Muscle of leg (tissue), 11 donors: ENCODE results near the gene RIMKLB. TPM values are rescaled to one million over a fixed set of nuclear protein-coding genes. Genes with fewer than 3 reads are reported as not detected.
A peak's percentile ranks its signal among the peaks of the same experiment; 100 is the strongest.

Source experiments
- DNase-seq: peaks from one replicate; pipeline ENCODE4 v3.0.0; 2013
- H3K27ac ChIP-seq: one replicate; pipeline ENCODE4 v1.5.1; 2013; ENCODE audit warnings: mild to moderate bottlenecking, low read length, control low read depth
- H3K27me3 ChIP-seq: one replicate; pipeline ENCODE4 v1.6.1; 2013; ENCODE audit warnings: low read length; ENCODE audit not compliant: control insufficient read depth, insufficient read depth
- H3K36me3 ChIP-seq: one replicate; pipeline ENCODE4 v1.6.1; 2013; ENCODE audit warnings: low read length; ENCODE audit not compliant: control insufficient read depth, insufficient read depth
- H3K4me1 ChIP-seq: one replicate; pipeline ENCODE4 v1.6.1; 2013; ENCODE audit warnings: low read length; ENCODE audit not compliant: control insufficient read depth, insufficient read depth
- H3K4me3 ChIP-seq: one replicate; pipeline ENCODE4 v1.5.1; 2013; ENCODE audit warnings: low read length, control low read depth
- H3K9me3 ChIP-seq: replicated peaks from 2 replicates; pipeline ENCODE4 v1.6.1; 2013; ENCODE audit warnings: low read depth, low read length; ENCODE audit not compliant: control insufficient read depth
- WGBS: methylation state at CpG from one replicate; pipeline ENCODE4 v1.1.5; 2013; ENCODE audit warnings: missing lambda C conversion rate; ENCODE audit not compliant: insufficient coverage; 5-methylcytosine and 5-hydroxymethylcytosine counted together
- polyA plus RNA-seq, 8 donors: library from polyadenylated mRNA; unstranded; fragments of 120-200 nt; gene quantifications; one replicate each; pipeline versions ENCODE4 v1.2.1 to v1.2.3, GENCODE V29; 2013; ENCODE audit warnings: inconsistent platforms in 1 of 8, low replicate concordance in 1 of 8; ENCODE audit not compliant: insufficient read length in 8 of 8, insufficient read depth in 1 of 8
- total RNA-seq: library from RNA; stranded (reverse); fragments of 120-200 nt; gene quantifications from one replicate; pipeline ENCODE4 v1.2.4, GENCODE V29; 2013

RIMKLB gene
- total and polyA plus RNA-seq, 9 donors: 64.1 to 104 (median 74.8) TPM

DNA sequence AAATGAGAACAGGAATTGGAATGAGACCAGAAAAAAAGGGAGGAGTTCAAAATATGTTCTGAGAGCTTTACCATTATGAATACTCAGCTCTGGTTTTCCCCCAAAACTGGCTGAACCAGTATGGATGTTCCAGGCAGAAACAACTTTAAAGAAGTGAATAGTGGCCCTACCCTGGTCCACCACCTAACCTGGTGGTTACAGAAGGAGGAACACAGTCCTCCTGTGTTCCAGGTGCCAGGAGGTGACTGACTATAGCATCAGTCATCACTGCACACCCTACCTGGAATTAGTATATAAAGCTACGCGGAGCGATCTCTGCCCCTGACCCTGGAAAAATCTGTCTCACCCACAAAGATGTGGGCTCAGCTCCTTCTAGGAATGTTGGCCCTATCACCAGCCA is 124.5 kb downstream of the RIMKLB start, which contains the start of gene A2ML1:
Gene A2ML1 (plus strand): TSS at position 324 of the 400 bp plus-strand sequence. CDS start 31 bp downstream, at position 355.
- Histone ChIP-seq H3K27me3 (no peaks in the 10 kb centered on the region), H3K4me1 (no peaks in the 10 kb centered on the region), H3K4me3 (no peak within 1 kb of the TSS), H3K9me3 (peaks cover 2% of the 10 kb centered on the region), H3K36me3 (no peaks in the 10 kb centered on the region), H3K27ac (no peak within 1 kb of the TSS)
- no CpG with 5 or more reads among the region's 3 CpGs for WGBS
- no peak for DNase-seq

DNA sequence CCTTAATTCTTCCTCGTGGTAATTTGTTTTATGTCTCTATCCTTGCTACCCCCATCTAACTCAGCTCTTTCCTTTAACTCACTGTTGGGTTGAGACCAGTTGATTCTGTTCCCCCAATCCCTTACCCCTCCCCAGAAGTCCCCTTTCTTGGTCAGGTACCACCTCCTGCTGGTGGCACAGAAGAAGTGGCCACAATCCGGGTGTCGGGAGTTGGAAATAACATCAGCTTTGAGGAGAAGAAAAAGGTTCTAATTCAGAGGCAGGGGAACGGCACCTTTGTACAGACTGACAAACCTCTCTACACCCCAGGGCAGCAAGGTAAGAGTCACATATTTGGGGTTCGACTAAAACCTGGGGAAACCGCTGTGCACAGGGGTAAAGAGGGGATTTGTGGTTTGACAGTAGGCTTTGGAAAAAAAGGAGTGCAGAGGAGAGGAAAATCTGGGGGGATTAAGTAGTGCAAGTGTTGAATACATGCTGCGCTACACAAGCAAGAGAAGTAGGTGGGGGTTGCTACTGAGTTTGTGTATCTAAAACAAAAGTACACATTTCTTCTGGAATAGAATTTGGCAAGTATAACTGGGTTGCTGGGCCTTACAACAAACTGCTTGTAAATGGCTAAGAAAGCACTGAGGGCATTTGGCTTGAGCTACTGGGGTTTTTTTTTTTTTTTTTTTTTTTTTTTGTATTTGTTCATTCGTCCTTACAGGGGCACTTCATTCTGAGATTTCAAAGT is 125.9 kb downstream of the RIMKLB start:
- Histone ChIP-seq H3K27me3 (no peaks in the 10 kb centered on the region), H3K4me3 (no peak overlapping the region), H3K4me1 (no peaks in the 10 kb centered on the region), H3K36me3 (no peaks in the 10 kb centered on the region), H3K27ac (no peak overlapping the region), H3K9me3 (peaks cover 2% of the 10 kb centered on the region)
- WGBS: 49% methylated on average over 3 of the region's 8 CpGs
- DNase-seq: peak; percentile 27

DNA sequence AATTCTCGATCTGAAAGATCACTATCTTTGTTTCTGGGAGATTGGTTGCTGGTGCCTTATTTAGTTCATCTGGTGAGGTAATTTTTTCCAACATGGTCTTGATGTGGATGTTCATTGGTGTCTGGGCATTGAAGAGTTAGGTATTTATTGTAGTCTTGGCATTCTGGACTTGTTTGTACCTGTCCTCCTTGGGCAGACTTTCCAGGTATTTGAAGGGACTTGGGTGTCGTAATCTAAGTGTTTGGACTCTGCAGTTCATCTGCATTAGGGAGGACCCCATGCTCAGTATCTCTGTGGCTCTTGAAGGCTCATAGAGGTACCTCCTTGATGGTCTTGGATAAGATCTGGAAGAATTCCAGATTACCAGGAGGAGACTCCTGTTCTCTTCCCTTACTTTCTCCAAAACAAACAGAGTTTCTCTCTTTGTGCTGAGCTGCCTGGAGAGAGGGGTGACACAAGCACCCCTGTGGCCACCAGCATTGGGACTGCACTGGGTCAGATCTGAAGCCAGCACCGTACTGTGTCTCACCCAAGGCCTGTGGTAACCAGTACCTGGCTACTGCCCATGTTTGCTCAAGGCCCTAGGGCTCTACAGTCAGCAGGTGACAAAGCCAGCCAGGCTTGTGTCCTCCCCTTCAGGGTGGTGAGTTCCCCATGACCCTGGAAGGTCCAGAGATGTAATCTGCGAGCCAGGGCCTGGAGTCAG is 129.9 kb downstream of the RIMKLB start:
- H3K4me1 ChIP-seq: no peaks in the 10 kb centered on the region
- 81% methylated on average over 2 of the region's 4 CpGs for WGBS

DNA sequence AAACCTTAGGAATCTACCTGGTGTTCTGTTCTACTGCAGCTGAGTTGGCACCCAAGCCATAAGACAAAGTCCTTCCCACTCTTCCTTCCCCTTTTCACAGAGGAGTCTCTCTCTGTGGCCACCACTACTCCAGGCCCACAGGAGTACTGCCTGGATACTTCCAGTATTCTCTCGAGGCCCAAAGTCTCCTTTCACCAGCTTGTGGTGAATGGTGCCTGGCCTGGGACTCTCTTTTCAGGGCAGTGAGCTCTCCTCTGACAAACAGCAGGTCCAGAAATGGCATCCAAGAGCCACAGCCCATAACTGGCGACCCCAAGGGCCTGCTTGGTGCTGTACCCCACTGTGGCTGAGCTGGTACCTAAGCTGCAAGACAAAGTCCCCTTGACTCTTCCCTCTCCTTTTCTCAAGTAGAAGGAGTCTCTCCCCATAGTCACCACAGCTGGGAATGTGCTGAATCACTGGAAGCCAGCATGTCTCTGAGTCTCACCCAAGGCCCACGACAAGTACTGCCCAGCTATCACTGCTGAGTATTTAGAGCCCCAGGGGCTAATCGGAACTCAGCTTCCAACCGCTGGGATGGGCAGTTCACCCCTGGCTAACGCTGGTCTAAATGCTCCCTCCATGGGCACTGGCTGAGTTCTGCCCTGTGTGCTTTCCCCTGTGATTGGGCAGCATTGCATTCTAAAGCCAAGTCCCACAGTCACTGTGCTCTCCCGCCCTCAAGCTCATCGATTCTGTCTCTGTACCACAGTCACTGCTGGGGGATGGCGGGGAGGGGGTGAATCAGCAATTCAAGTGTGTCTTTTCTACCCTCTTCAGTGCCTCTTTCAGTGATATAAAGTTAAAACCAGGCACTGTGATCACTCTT is 130.7 kb downstream of the RIMKLB start:
- H3K4me3 ChIP-seq: no peak overlapping the region
- DNase-seq: no peak
- H3K9me3 ChIP-seq: peaks cover 2% of the 10 kb centered on the region
- H3K27ac ChIP-seq: no peak overlapping the region
- no peaks in the 10 kb centered on the region for H3K36me3 ChIP-seq
- no peaks in the 10 kb centered on the region for H3K27me3 ChIP-seq
- 75% methylated on average over 5 of the region's 9 CpGs for WGBS
- H3K4me1 ChIP-seq: no peaks in the 10 kb centered on the region

More for the DNA sequence above, 129.9 kb downstream of the RIMKLB start:
- H3K36me3 ChIP-seq: no peaks in the 10 kb centered on the region
- no peak for DNase-seq
- no peak overlapping the region for H3K4me3 ChIP-seq
- no peaks in the 10 kb centered on the region for H3K27me3 ChIP-seq
- H3K9me3 ChIP-seq: peaks cover 2% of the 10 kb centered on the region
- H3K27ac ChIP-seq: no peak overlapping the region

DNA sequence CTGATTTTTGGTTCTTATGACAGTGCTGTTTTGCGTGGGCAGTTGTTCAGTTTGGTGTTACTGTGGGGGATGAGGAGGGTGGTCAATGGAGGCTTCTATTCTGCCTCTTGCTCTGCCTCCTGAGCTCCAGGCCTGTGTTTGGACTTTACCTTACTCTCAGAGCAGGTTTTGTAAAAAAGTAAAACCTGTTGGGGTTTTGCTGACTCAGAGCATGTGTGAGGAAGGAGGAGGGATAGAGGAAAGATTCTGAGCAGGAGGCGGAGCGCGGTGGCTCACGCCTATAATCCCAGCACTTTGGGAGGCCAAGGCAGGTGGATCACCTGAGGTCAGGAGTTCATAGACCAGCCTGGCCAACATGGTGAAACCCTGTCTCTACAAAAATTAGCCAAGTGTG is 131.3 kb downstream of the RIMKLB start:
- Histone ChIP-seq H3K4me3 (no peak overlapping the region), H3K36me3 (no peaks in the 10 kb centered on the region), H3K27ac (no peak overlapping the region), H3K27me3 (no peaks in the 10 kb centered on the region), H3K9me3 (peaks cover 2% of the 10 kb centered on the region), H3K4me1 (no peaks in the 10 kb centered on the region)
- no peak for DNase-seq
- WGBS: 73% methylated on average over 5 of the region's 5 CpGs

DNA sequence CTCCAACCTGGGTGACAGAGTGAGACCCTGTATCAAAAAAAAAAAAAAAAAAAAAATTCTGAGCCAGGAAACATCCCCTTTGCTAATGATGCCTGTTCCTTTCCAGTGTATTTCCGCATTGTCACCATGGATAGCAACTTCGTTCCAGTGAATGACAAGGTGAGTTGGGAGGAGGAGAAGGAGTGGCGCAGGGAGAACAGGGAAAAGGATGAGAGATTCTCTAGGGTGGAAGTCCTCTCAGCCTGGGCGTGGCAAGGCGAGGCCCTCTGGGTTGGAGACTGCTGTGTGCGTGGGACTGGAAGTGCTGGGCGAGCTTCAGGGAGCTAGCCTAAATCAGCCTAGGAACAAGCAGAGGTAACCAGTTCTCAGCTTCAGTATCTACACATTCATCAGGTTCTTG is 131.8 kb downstream of the RIMKLB start:
- no peak for DNase-seq
- WGBS: 83% methylated on average over 4 of the region's 7 CpGs

DNA sequence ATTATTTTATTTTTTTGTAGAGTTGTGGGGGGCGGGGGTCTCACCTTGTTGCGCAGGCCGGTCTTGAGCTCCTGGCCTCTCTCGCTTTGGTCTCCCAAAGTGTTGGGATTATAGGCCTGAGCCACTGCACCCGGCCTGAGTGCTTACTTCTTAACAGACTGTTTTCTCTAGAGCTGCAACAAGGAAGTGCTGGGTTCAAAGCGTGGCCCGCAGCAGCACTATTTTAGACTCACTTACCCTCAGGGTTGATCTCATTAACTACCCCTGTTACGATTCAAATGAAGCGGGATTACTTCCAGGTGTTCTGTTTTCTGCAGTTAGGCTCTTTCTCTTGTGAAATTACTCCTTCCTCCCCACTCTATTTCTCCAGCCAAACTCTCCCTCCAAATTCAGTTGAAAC is 133.3 kb downstream of the RIMKLB start:
- no peak overlapping the region for H3K4me3 ChIP-seq
- H3K9me3 ChIP-seq: no peaks in the 10 kb centered on the region
- WGBS: 61% methylated on average over 4 of the region's 9 CpGs
- H3K27ac ChIP-seq: no peak overlapping the region
- no peak for DNase-seq
- no peaks in the 10 kb centered on the region for H3K36me3 ChIP-seq
- H3K4me1 ChIP-seq: no peaks in the 10 kb centered on the region
- no peaks in the 10 kb centered on the region for H3K27me3 ChIP-seq

More for the DNA sequence above, 131.8 kb downstream of the RIMKLB start:
- no peaks in the 10 kb centered on the region for H3K36me3 ChIP-seq
- H3K4me1 ChIP-seq: no peaks in the 10 kb centered on the region
- no peak overlapping the region for H3K27ac ChIP-seq
- H3K27me3 ChIP-seq: no peaks in the 10 kb centered on the region
- H3K9me3 ChIP-seq: peaks cover 2% of the 10 kb centered on the region
- H3K4me3 ChIP-seq: no peak overlapping the region

DNA sequence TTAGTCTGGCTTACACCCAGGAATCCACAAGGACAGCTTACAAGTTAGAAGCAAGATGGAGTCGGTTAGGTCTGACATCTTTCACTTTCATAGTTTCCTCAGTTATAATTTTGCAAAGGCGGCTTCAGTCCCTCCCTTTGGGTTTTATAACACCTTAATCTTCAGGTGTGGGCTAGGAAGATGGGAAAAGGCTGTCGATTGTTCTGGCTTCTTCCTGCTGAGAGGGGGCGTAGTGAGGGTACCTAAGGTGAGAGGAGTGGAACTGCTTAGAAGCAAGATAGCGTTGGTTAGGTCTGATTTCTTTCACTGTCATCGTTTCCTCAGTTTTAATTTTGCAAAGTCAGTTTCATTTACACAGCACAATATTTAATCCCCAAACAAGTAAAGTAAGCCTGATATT is 134.7 kb downstream of the RIMKLB start:
- Histone ChIP-seq H3K27ac (no peak overlapping the region), H3K27me3 (no peaks in the 10 kb centered on the region), H3K4me3 (no peak overlapping the region), H3K4me1 (no peaks in the 10 kb centered on the region), H3K9me3 (no peaks in the 10 kb centered on the region), H3K36me3 (no peaks in the 10 kb centered on the region)
- 100% methylated on average over 1 of the region's 6 CpGs for WGBS
- DNase-seq: no peak
